CD4-positive, alpha-beta T cell treated with Interleukin-1 beta for 1 hour (primary cell): ENCODE measurements around the gene ERBB4.

Experiments used
- DNase-seq, 2 donors: peaks; one replicate each; pipeline ENCODE4 v3.0.0-alpha.2; 2020 to 2022

Gene ERBB4

GRCh38 chr2:211875488-211875887 lies 663.1 kb downstream of the ERBB4 start:
- no peak for DNase-seq

GRCh38 chr2:211868996-211869533 lies 669.5 kb downstream of the ERBB4 start:
- no peak for DNase-seq

GRCh38 chr2:211867845-211868451 lies 670.7 kb downstream of the ERBB4 start:
- no peak for DNase-seq

- DNase-seq: no peak
Observed at GRCh38 chr2:211864328-211864727, 674.3 kb downstream of the ERBB4 start.

- no peak for DNase-seq
Observed at GRCh38 chr2:211860224-211860623, 678.4 kb downstream of the ERBB4 start.

- no peak for DNase-seq
Observed at GRCh38 chr2:211854832-211855231, 683.8 kb downstream of the ERBB4 start.

- no peak for DNase-seq
Observed at GRCh38 chr2:211846714-211847113, 691.9 kb downstream of the ERBB4 start.

GRCh38 chr2:211846036-211846400 lies 692.6 kb downstream of the ERBB4 start:
- no peak for DNase-seq

- no peak for DNase-seq
Observed at GRCh38 chr2:211845338-211846035, 693.1 kb downstream of the ERBB4 start.

- no peak for DNase-seq
Observed at GRCh38 chr2:211837706-211838105, 700.9 kb downstream of the ERBB4 start.

GRCh38 chr2:211837206-211837605 lies 701.4 kb downstream of the ERBB4 start:
- no peak for DNase-seq

GRCh38 chr2:211836409-211836808 lies 702.2 kb downstream of the ERBB4 start:
- no peak for DNase-seq

GRCh38 chr2:211835695-211836094 lies 702.9 kb downstream of the ERBB4 start:
- DNase-seq: no peak

GRCh38 chr2:211833582-211834279 lies 704.9 kb downstream of the ERBB4 start:
- no peak for DNase-seq

GRCh38 chr2:211829725-211830124 lies 708.9 kb downstream of the ERBB4 start:
- no peak for DNase-seq

GRCh38 chr2:211823886-211824479 lies 714.6 kb downstream of the ERBB4 start:
- DNase-seq: no peak

- DNase-seq: no peak
Observed at GRCh38 chr2:211822686-211823335, 715.8 kb downstream of the ERBB4 start.

- no peak for DNase-seq
Observed at GRCh38 chr2:211816754-211817153, 721.8 kb downstream of the ERBB4 start.

- DNase-seq: no peak
Observed at GRCh38 chr2:211812587-211812986, 726.0 kb downstream of the ERBB4 start.

- no peak for DNase-seq
Observed at GRCh38 chr2:211802666-211803065, 735.9 kb downstream of the ERBB4 start.

- DNase-seq: no peak
Observed at GRCh38 chr2:211800001-211800400, 738.6 kb downstream of the ERBB4 start.

GRCh38 chr2:211798868-211799267 lies 739.7 kb downstream of the ERBB4 start:
- no peak for DNase-seq

- DNase-seq: no peak
Observed at GRCh38 chr2:211793690-211794089, 744.9 kb downstream of the ERBB4 start.
